PFSK-1 (cell line): ENCODE measurements around the gene SLC25A17.

Experiments
- POLR2AphosphoS5 ChIP-seq: IDR thresholded peaks from 2 replicates; pipeline ENCODE4 v1.6.1; 2012; ENCODE audit warnings: low read depth, mild to moderate bottlenecking, control low read depth, low read length, moderate library complexity
- REST ChIP-seq, 2 experiments: IDR thresholded peaks; 2 replicates each; pipeline versions ENCODE4 v1.6.1 to v1.8.0; 2011 to 2012; ENCODE audit warnings: low read depth in 2 of 2, low read length in 2 of 2, control low read depth in 1 of 2, inconsistent platforms in 1 of 2, mild to moderate bottlenecking in 1 of 2, moderate library complexity in 1 of 2; ENCODE audit not compliant: insufficient read depth in 1 of 2
- TAF1 ChIP-seq: IDR thresholded peaks from 2 replicates; pipeline ENCODE4 v1.6.1; 2012; ENCODE audit warnings: low read length, control low read depth, borderline replicate concordance; ENCODE audit not compliant: insufficient read depth

- no peak for TF ChIP-seq TAF1
- no peak for TF ChIP-seq POLR2AphosphoS5
- TF ChIP-seq REST (IDR thresholded peaks at IDR 0.05; ENCODE audit: insufficient read depth in 1 of 2, low read depth in 2 of 2, low read length in 2 of 2) = no peak
Measured at GRCh38 chr22:40729284-40729683, 89.9 kb downstream of the SLC25A17 start.
